Measurements from ENCODE around the gene ITGAV. TPM values are rescaled to one million over a fixed set of nuclear protein-coding genes. Genes with fewer than 3 reads are reported as not detected.

Gene ITGAV
- total RNA-seq (2022; extraction: Qiagen RNA extraction): 47.8 to 94.8 TPM (median 88.2 TPM) in 5 replicates

GRCh38 chr2:186589612-186590349 lies at the start of gene ITGAV:
ITGAV (plus strand) TSS chr2:186590056; CDS start chr2:186590339, 283 bp downstream.

Other genes starting within 250 kb of the ITGAV start
- gene ZC3H15, start 103.8 kb upstream of the ITGAV start, total RNA-seq (2022; extraction: Qiagen RNA extraction): 75.2 to 103 TPM (median 79.3 TPM) in 5 replicates
- 1.1 to 2.4 TPM (median 1.6 TPM) in 5 replicates for gene FAM171B, start 104.0 kb downstream of the ITGAV start, total RNA-seq (2022; extraction: Qiagen RNA extraction)

Measured in A549 treated with Hydrocortisone at 1 μM for 4 hours (cell line).